Measurements from ENCODE around the gene HSDL2.
"Not testable (repeated sequence)": the region's sequence is repeated elsewhere in the genome, so short reads cannot be mapped to it uniquely, and the experiment has no call there.

HSDL2 gene

DNA sequence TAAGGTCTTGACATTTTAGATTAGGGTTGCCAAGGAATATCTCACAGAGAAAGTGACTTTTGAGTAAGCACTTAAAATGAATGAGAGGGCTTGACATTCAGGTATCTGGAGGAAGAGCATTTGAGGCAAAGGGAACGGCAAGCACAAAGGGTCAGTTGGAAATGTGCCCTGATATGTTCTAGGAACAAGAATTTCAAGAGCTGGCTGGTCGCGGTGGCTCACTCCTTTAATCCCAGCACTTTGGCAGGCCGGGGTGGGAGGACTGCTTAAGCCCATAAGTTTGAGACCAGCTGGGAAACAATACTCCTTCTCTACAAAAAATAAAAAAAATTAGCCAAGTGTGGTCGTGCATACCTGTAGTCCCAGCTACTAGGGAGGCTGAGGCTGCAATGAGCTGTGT lies 123.3 kb downstream of the HSDL2 start:
- DNase-seq: no peak

DNA sequence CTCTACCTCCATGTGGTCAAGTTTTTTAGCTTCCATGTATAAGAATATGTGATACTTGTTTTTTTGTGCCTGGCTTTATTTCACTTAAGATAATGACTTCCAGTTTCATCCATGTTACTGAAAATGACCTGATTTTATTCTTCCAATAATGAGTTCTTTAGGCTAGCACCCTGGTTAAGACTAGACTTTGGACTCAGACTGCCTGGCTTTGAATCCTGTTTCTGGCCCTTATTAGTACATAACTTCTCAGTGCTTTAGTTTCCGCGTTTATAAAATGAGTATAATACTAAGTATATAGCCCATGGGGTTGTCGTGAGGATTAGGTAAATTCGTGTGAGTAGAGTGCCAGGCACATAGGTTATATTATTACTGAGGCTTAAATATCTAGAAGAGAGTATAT lies 125.2 kb downstream of the HSDL2 start:
- DNase-seq: no peak

DNA sequence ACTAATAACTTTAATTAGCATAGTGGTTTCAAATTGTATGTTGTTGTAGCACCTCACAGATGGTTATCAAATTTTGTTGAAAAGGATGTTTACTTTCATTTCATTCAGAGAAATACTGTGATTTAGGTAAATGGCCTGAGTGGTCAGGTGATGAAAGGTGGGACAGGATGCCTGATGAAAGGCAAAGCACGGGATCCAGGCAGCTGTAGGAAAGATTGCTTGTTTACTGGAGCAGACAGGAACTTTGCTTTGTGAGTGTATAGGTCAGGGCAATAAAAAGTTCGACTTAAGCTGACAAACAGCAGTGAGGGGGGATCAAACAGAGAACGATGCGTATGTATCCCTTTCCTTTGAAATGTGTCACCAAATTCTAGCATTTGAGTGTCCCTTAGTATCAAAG lies 125.7 kb downstream of the HSDL2 start:
- no peak for DNase-seq

DNA sequence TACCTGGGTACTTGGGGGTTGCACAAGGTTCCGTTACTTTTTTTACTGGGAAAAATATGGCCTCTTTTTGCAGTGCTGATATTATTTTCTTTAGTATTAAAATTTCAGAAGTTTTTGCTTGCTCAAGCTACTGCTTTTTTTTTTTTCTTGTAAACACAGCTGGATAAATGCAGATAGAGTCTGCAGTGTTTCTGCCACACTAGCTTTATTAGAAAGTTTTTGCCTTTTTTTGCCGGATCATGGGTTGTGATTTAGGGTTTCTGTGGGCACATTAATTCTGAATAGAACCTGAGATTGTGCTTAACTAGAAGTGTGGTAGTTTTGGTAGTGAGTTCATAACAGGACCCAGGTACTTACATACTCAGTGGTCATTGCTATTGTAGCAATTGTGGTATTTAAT lies 126.7 kb downstream of the HSDL2 start:
- no peak for DNase-seq

DNA sequence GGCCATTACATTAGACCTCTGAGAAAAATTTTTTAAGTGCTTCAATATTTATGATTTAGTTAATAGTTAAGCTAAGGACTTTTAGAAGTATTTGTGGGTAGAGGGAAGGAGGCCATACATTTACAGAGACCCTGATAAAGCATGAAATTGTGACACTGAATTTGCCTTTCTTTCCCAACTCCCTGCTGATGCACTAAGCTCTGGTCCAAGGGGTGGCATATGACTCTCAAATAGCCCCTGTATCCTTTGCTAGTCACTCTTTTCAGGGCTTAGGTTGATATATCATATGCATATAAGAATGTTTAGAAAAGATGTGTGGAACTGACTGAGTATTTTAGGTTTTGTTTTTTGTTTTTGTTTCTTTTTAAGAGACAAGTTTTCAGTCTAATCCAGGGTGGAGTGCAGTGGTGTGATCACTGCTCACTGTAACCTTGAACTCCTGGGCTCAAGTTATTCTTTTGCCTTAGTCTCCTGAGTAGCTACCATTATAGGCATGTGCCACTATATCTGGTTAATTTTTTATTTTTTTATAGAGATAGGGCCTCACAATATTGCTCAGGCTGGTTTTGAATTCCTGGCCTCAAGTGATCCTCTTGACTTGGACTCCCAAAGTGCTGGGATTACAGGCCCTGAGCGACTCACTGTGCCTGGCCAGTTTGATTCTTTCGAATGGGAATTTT lies 127.2 kb downstream of the HSDL2 start:
- DNase-seq: no peak

DNA sequence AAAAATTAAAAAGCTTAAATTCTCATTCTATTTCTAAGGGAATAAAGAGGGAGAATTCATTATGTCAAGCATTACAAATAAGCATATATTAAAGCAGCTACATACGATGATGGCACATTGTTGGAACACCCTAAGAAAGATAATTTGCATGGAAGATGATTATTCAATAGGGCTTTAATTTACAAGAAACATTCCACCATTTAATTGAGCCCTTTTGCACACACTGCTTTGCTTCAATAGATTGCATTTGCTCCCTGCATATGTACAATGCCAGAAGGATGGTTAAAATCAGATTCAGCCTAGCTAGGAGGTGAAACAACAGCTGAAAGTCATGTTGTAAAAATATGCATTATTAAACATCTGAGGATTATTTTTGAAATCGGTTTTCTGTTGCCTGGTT lies 128.5 kb downstream of the HSDL2 start:
- DNase-seq: no peak

DNA sequence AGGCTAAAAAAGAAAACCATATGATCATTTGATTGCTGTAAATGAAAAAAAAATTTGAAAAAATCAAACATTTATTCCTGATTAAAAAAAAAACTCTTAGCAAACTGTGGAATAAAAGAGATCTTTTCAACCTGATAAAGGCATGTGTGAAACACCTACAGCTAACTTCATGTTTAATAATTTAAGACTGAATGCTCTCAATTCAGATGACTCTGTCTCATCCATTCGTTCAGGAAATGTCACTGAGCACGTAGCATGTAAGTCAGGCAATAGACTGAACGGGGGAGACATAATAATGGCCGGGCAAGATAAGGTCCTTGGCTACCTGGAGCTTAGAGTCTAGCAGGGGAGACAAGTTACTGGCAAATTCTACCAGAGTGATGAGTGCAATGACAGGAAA lies 132.5 kb downstream of the HSDL2 start:
- not testable (repeated sequence) for DNase-seq

DNA sequence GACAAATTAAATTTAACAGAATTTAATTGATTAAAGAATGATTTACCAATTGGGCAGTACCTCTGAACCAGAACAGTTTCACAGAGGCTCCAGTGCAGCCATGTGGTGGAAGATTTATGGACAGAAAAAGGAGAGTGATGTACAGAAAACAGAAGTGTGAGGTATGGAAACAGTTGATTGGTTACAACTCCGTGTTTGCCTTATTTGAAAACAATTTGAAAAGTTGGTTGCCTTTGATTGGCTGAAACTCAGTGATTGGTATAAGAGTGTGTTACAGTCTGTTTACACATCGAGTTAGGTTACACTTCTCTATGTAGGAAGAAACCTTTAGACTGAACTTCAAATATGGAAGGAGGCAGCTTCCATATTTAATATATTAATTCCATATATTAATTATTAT lies 136.9 kb downstream of the HSDL2 start:
- DNase-seq: no peak

DNA sequence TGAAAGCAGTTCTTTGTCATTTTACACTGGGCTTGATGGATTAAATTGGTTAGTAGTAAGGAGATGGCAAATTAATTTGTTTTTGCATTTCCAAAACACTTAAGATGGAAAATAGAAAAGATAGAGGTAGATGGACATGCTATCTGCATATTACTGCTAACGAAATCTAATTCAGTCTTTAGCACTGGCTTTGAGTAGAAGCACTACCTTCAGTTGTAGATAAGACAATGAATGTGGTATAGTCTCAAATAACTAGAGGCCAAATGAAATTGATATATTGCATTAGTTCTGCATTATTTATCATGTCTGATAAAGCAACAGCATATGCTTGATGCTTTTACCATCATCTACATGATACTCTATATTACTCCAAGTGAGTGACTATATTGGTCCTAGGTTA lies 140.2 kb downstream of the HSDL2 start:
- DNase-seq: no peak

DNA sequence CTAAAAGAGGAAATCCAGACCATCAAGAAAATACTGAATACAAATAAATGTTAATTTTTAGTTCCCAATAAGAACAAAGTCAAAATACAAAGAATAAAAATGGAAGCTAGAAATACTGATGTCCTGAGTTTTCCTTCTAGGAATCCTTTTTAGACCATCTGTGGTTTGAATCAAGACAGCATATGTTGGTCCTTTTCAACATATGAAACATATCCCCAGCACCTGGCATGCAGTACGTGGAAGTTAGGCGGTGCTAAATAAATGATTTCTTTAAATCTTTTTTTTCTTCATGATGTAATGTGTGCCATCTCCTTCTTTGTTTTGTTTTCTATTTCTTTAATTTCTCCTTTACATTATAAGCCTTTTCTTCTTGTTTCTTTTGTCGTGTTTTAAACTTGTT lies 140.7 kb downstream of the HSDL2 start:
- no peak for DNase-seq

All from CD4-positive, alpha-beta T cell treated with Interleukin-4 for 4 hours (primary cell).